GM21367 (cell line): ENCODE results near the gene HPS1.
A peak's percentile ranks its signal among the peaks of the same experiment; 100 is the strongest.
"Not testable (repeated sequence)": the region's sequence is repeated elsewhere in the genome, so short reads cannot be mapped to it uniquely, and the experiment has no call there.

Source experiments
- ATAC-seq: cut with Tn5 transposase; IDR thresholded peaks from one replicate; pipeline ENCODE4 v1.9.1; 2021; ENCODE audit not compliant: unreplicated experiment

HPS1 gene

GRCh38 chr10:98396096-98397063 is 50.4 kb downstream of the HPS1 start:
- no peak for ATAC-seq

- ATAC-seq: no peak
These were observed 51.8 kb downstream of the HPS1 start for GRCh38 chr10:98394851-98395440.

- peak; percentile 47 for ATAC-seq
These were observed 55.1 kb downstream of the HPS1 start for GRCh38 chr10:98391578-98391991.

- no peak for ATAC-seq
These were observed 55.7 kb downstream of the HPS1 start for GRCh38 chr10:98391065-98391464.

DNA sequence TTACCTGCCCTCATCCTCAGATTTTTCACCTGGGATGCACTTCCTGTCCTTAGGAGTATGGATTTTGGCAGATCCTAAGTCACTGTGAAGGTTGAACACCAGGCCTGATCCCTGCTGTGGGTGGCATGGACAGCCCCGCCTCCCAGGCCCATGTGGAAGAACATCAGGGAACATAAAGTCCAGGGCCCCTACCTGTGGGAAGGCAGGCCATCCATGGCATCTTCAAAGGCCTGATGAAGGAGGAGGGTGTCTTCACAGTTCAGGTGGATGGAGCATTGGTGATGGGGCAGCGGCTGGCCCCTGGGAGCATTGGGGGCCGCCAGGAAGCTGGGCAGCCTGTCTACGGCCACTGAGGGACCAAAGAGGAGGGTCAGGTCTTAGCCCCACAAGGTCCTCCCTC is 56.3 kb downstream of the HPS1 start:
- no peak for ATAC-seq

DNA sequence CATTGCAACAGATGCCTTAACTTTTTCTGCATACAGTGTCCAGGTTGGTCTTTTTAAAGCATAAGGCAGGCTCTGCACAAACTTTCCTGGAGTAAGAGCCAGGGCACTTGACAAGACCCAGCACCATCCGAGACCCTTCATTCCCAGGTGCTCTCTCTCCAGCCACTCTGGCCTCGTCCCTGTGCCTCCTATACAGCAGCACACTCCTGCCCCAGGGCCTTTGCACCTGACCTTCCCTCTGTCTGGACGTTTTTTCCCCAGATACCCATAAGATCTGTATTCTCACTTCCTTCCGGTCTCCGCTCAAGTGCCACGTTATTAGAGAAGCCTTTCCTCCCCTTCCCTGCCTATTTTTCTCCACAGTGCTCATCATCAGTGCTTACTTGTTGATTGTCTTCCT is 57.3 kb downstream of the HPS1 start:
- ATAC-seq: no peak

DNA sequence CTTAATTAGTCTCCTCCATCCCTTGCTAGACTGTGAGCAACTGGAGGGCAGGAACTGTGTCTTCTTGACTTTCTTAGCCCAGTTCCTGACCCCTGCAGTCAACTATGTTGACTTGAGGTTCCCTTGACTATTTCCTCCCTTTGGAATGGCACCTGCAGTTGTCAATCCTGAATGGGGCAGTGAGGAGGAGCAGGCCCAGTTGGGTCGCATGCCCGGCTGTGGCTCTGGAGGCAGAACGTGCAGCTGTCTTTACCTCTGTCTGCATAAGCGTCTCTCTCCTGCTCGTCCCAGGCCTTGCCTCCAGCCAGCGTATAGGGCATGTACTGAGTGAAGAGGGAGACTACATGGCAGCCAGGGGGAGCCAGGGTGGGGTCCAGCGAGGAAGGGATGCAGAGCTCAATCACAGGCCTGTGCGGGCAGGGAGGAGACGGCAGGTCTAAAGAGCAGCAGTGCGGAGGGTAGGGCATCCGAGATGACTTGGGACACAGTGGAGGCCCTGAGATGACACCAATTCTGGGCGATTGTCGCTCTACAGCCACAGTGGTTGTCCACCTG is 58.6 kb downstream of the HPS1 start:
- ATAC-seq: no peak

DNA sequence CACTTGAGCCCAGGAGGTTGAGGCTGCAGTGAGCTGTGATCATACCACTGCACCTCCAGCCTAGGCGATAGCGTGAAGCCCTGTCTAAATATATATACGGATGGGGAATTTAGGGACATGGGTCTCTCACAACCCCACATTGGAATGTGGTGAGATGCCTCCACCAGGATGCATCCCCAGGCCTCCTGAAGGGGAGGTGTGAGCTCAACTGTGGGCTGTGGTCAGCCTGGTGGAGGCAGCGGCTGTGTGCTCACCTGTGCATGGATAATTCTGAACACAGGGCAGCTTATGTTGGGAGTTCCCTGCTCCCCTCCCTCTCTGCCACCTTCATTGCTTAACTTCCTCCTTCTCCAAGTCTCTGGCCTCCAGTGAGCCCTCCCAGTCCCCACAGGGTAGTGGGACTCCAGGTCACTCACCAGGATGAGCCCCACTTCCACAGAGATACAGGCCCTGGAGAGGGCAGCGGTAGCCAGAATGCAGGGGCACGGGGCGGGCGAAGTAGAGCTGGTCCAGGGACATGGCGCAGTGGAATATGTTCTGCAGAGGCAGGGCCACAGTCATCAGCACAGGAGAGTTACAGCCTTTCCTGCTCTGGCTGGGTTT is 62.1 kb downstream of the HPS1 start:
- no peak for ATAC-seq

DNA sequence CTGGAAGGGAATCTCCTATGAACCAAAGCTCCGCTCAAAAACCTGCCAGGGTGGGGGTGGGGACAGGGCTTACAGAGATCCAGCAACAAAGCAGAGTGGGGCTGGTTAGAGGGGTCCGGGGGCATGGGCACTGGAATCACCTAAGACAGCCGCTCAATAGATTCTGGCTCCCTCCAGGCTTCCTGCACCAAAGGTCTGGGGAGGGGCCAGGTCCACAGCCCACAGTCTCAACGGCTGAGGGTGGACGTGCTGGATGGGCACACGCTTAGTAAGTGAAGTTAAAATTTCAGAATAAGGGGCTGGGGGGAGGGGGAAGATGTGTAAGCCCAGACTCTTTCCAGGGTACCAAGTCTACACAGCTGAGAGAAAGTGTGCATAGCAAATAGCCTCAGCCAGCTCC is 62.9 kb downstream of the HPS1 start:
- no peak for ATAC-seq

DNA sequence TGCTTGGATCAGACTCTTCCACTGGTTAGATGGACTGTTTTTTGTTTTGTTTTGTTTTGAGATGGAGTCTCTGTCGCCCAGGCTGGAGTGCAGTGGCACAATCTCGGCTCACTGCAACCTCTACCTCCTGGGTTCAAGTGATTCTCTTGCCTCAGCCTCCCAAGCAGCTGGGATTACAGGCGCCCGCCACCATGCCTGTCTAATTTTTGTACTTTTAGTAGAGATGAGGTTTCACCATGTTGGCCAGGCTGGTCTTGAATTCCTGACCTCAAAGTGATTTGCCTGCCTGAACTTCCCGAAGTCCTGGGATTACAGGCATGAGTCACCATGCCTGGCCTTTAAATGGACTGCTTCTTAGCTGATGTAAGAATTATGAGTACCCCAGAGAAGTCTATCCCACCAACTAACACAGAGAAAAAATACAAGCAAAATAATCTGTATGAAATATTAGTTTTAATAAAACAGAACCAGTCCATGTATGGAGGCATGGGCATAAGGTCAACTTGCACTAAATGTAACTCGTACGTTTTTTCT is 63.5 kb downstream of the HPS1 start:
- not testable (repeated sequence) for ATAC-seq

- ATAC-seq: no peak
These were observed 64.0 kb downstream of the HPS1 start for GRCh38 chr10:98382691-98383101.

DNA sequence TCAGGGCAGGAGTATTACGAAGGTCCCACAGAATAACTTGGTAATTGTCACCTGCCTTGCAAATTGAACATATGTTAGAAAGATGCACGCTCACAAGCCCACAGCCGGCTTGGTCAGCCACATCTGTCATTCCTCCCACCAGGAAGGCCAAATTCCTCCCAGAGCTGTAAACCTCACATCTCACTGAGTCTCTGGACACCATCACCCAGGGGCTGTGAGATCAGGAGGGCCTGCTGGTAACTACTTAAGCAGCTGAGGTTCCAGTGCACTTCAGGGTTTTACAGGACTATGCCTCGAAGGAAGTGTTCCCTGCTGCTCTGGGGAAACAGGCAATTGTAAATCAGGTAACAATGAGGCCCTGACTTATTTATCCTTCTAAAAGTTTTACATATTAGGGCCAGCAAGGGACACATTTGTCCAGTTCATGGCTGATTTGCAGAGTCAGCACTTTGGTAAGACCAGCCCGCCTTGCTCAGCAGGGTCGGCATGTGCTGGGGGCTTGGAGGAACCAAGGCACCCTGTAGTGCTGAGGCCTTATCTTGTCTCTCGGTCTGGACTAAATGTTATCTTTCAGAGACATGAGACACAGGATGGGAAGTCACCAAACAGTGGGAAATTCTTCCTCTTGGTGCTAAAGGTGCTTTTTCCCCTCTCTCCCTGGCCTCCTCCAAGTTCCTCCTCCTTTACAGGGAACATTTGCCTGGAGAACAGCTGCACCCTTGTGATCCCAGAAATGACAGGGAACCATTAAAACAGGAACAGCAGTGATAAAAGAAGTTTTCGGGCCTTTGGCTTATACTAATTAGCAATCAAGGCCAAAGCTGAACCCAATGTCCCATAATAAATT is 66.0 kb downstream of the HPS1 start:
- no peak for ATAC-seq

- ATAC-seq: no peak
These were observed 68.0 kb downstream of the HPS1 start for GRCh38 chr10:98378722-98379121.

DNA sequence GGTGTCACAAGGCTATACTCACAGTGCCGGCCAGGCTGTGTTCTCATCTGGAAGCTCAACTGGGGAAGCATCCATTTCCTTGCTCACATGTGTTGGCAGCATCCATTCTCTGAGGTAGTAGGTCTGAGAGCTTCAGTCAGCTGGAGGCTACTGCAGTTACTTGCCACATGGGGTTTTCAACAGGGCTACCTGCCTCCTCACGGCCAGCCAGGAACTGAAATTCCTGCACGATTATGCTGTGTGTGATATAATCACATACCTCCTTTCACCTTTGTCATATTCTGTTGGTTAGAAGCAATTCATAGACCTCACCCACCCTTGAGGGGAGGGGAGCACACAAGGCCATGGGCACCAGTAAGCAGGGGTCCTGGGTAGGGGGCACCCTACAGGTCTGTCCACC is 69.2 kb downstream of the HPS1 start:
- no peak for ATAC-seq

DNA sequence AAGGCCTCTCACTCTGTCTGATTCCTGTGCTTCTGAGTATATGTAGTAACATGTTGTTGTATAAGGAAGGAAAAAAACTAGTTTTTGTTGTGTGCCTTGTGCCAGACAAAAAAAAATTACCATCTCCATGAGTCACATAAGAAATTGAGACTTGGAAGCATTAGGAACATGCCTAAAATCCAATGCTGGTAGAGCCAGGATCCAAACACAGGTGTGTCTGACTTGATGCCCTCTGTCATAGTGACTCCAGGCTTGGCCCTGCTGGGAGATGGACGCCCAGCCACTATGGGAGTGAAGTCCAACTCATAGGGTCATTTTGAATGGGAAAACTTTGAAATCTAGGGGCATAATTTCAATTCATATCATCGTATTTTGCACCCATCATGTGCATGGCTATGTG is 69.7 kb downstream of the HPS1 start:
- ATAC-seq: no peak

GRCh38 chr10:98376485-98376884 is 70.2 kb downstream of the HPS1 start:
- no peak for ATAC-seq

DNA sequence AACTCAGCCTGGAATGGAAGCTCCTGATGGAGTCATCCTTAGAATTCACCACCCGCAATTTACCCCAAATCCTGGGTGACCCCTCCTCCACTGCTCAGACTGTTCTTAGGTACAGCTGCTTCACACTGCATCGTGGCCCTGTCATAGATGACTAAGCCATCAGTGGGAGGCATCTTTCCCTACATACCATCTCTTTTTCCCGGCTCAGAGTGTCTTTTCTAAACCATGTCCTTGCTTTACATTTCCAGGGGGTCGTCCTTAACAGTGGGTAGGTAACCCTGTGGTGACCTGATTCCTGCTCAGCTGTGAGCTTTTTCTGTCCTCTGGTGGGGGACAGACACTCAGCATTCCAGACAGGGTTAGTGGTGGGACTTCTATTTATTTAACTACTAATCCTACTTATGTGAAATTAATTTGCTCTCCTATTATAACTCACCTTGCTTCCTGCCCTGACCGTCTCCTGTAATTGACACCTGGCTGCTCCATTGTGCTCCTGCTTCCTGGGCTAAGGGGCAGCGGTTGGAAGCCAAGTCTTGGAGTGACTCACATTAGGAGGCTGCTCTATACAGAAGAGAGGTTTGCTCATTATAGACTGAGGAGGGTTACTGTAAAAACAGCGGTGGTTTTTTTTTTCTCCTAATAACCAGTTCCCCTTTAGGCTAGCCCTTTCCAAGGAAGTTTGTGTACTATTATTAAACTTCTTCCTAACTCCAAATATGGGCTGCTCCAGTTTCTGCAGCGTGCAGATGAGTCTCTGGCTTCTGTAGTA is 72.3 kb downstream of the HPS1 start:
- ATAC-seq: no peak

DNA sequence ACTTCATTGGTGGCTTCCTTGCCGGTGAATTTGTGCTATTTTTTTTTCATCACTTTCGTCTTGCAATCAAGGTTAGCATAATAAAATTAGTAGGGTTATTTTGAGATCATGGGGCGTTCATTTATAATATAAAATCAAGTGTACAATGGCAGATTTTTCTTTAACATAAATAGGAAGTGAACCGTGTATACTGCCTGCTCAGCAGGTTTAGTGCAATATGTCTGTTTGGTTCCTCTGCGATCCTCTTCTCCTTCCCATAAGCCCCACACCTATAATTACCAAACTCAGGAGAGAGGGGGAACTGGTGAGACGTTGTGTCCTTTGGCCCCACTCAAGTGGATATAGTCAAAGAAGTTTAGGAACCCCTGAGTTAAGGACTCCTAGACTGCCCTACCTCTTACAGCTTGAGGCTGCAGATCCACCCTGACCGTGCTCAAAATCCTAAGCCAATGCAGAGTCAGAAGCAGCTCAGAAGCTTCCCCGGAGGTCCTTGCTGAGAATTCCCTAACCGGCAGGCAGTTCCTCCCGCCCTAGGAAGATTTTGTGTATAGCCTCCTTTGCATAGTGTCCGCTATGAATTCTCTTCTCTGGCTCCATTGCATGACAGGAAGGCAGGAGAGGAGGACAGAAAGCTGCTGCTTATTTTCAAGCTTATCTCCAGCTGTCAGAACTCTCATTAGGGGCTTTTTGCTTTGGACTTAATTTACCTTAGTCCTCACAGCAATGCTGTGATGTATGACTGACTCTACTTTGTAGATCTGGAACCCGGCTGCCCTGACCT is 73.3 kb downstream of the HPS1 start:
- ATAC-seq: no peak
